Caco-2 (cell line): ENCODE measurements around the gene PPFIBP1. TPM values are rescaled to one million over a fixed set of nuclear protein-coding genes. Genes with fewer than 3 reads are reported as not detected.

ENCODE experiments used
- BruUV-seq: library from RNA; stranded (reverse); fragments of 400-500 nt; replicated peaks from 2 replicates; lab custom pipeline; 2021; lab: Mats Ljungman, UMichigan
- CTCF ChIA-PET: fragments of 300-600 bp; sonication (Branson Sonifier 250); formaldehyde crosslinking; loops from one replicate; lab custom pipeline; 2022; ENCODE audit warnings: antibody characterized with exemption; lab: Charles Lee
- POLR2A ChIA-PET: fragments of 300-600 bp; sonication (Branson Sonifier 250); formaldehyde crosslinking; loops from one replicate; lab custom pipeline; 2022; ENCODE audit warnings: antibody characterized with exemption; lab: Charles Lee
- DNase-seq, 2 experiments: peaks; one replicate each; pipeline versions ENCODE4 v3.0.0 to v3.0.0-alpha.2; 2020 to 2022
- H3K27me3 ChIP-seq: replicated peaks from 2 replicates; pipeline ENCODE4 v1.6.0; 2011; ENCODE audit warnings: low read length; ENCODE audit not compliant: control insufficient read depth, insufficient read depth
- H3K36me3 ChIP-seq: 2 replicates; pipeline ENCODE4 v1.5.1; 2011; ENCODE audit warnings: low read length; ENCODE audit not compliant: control insufficient read depth, insufficient read depth
- H3K4me1 ChIP-seq: fragments of 250-450 bp; sonication (Bioruptor Pico); 2 replicates; pipeline ENCODE4 v1.5.1; 2020; ENCODE audit warnings: mild to moderate bottlenecking
- H3K4me3 ChIP-seq: 2 replicates; pipeline ENCODE4 v1.5.1; 2011; ENCODE audit warnings: low read depth, mild to moderate bottlenecking, control low read depth, low read length
- H3K9me3 ChIP-seq: fragments of 250-450 bp; sonication (Bioruptor Pico); 2 replicates; pipeline ENCODE4 v1.5.1; 2020; ENCODE audit warnings: mild to moderate bottlenecking, moderate library complexity
- H3K27ac Mint-ChIP-seq: one replicate; pipeline ENCODE4 v1.8.0; 2022; ENCODE audit warnings: mixed read lengths; ENCODE audit not compliant: unreplicated experiment
- H3K27me3 Mint-ChIP-seq: one replicate; pipeline ENCODE4 v1.8.0; 2022; ENCODE audit warnings: mixed read lengths; ENCODE audit not compliant: insufficient read depth, unreplicated experiment
- H3K36me3 Mint-ChIP-seq: one replicate; pipeline ENCODE4 v1.8.0; 2022; ENCODE audit warnings: mild to moderate bottlenecking, mixed read lengths; ENCODE audit not compliant: insufficient read depth, unreplicated experiment
- H3K4me1 Mint-ChIP-seq: one replicate; pipeline ENCODE4 v1.8.0; 2022; ENCODE audit warnings: low read depth, mixed read lengths; ENCODE audit not compliant: unreplicated experiment
- H3K4me3 Mint-ChIP-seq: one replicate; pipeline ENCODE4 v1.8.0; 2022; ENCODE audit warnings: mild to moderate bottlenecking, moderate library complexity, mixed read lengths; ENCODE audit not compliant: unreplicated experiment
- H3K9me3 Mint-ChIP-seq: one replicate; pipeline ENCODE4 v1.8.0; 2022; ENCODE audit warnings: mixed read lengths; ENCODE audit not compliant: unreplicated experiment
- CTCF ChIP-seq, 2 experiments: fragments of 200-600 bp in 1 of 2; IDR thresholded peaks; 1 replicate in 1 of 2; 2 replicates in 1 of 2; pipeline versions ENCODE4 v1.5.1 to v1.8.0; 2011 to 2022; ENCODE audit warnings: antibody characterized with exemption in 1 of 2, control low read depth in 1 of 2, inconsistent platforms in 1 of 2, low read depth in 1 of 2, low read length in 1 of 2, mild to moderate bottlenecking in 1 of 2, moderate library complexity in 1 of 2; ENCODE audit not compliant: insufficient read depth in 1 of 2, severe bottlenecking in 1 of 2, unreplicated experiment in 1 of 2
- intact Hi-C: fragments of 100-400 bp; cut with micrococcal nuclease; formaldehyde crosslinking; loops from one replicate; pipeline ENCODE4 v1.10.0; 2022; ENCODE audit not compliant: unreplicated experiment
- total RNA-seq: library from RNA; stranded (reverse); gene quantifications from 2 replicates; pipeline ENCODE4 v1.2.3, GENCODE V29; 2022

The PPFIBP1 gene
- total RNA-seq, 1 experiment from 2014 or later = 109 TPM

GRCh38 chr12:27506645-27507189 is 17.3 kb upstream of the PPFIBP1 start:
- Mint-ChIP-seq H3K27me3 (no peaks in the 10 kb centered on the region), H3K4me1 (peaks cover 9% of the 10 kb centered on the region), H3K27ac (no peak overlapping the region), H3K4me3 (no peak overlapping the region), H3K36me3 (no peaks in the 10 kb centered on the region), H3K9me3 (no peaks in the 10 kb centered on the region)
- no peaks in the 10 kb centered on the region for H3K36me3 ChIP-seq
- POLR2A ChIA-PET = no interaction called here
- no peaks in the 10 kb centered on the region; the same call in 1 of the 2 replicates for H3K9me3 ChIP-seq
- CTCF ChIA-PET = no interaction called here
- DNase-seq = no peak
- intact Hi-C loops = no loop called here
- no peak overlapping the region for H3K4me3 ChIP-seq
- no peaks in the 10 kb centered on the region for H3K27me3 ChIP-seq
- BruUV-seq = no TSS peak
- H3K4me1 ChIP-seq = peaks cover 9% of the 10 kb centered on the region
- no peak for TF ChIP-seq CTCF (IDR thresholded peaks at IDR 0.05; ENCODE audit: insufficient read depth in 1 of 2, low read depth in 1 of 2, low read length in 1 of 2, severe bottlenecking in 1 of 2, unreplicated experiment in 1 of 2)

GRCh38 chr12:27508736-27509431 is 15.1 kb upstream of the PPFIBP1 start:
- no TSS peak for BruUV-seq
- POLR2A ChIA-PET = no interaction called here
- no peaks in the 10 kb centered on the region for H3K36me3 Mint-ChIP-seq

More at GRCh38 chr12:27508736-27509431, 15.1 kb upstream of the PPFIBP1 start:
- Mint-ChIP-seq H3K9me3 (no peaks in the 10 kb centered on the region), H3K4me1 (peaks cover 12% of the 10 kb centered on the region), H3K27ac (no peak overlapping the region), H3K4me3 (no peak overlapping the region), H3K27me3 (no peaks in the 10 kb centered on the region)
- no peak overlapping the region for H3K4me3 ChIP-seq
- DNase-seq = no peak
- intact Hi-C loops = no loop called here
- CTCF ChIA-PET = no interaction called here
- no peak for TF ChIP-seq CTCF (IDR thresholded peaks at IDR 0.05; ENCODE audit: insufficient read depth in 1 of 2, low read depth in 1 of 2, low read length in 1 of 2, severe bottlenecking in 1 of 2, unreplicated experiment in 1 of 2)
- no peaks in the 10 kb centered on the region for H3K36me3 ChIP-seq
- H3K4me1 ChIP-seq = peaks cover 9% of the 10 kb centered on the region
- H3K9me3 ChIP-seq = no peaks in the 10 kb centered on the region; the same call in 1 of the 2 replicates
- H3K27me3 ChIP-seq = no peaks in the 10 kb centered on the region
